SK-N-MC (cell line): ENCODE data around the gene AP3D1.

ENCODE experiments used
- DNase-seq: peaks from one replicate; pipeline ENCODE4 v3.0.0-alpha.2; 2011; ENCODE audit warnings: low read depth, low spot score
- H3K27ac ChIP-seq: fragments of 200-600 bp; sonication (generic); 2 replicates; pipeline ENCODE4 v1.5.1; 2016; ENCODE audit warnings: mixed run types
- H3K36me3 ChIP-seq: fragments of 200-600 bp; sonication (generic); 2 replicates; pipeline ENCODE4 v1.6.1; 2017; ENCODE audit warnings: antibody characterized with exemption, low read length, mixed read lengths; ENCODE audit not compliant: insufficient read depth
- H3K4me3 ChIP-seq: fragments of 200-600 bp; sonication (generic); 2 replicates; pipeline ENCODE4 v1.5.1; 2016
- H3K9ac ChIP-seq: fragments of 200-600 bp; sonication (generic); 2 replicates; pipeline ENCODE4 v1.8.0; 2017; ENCODE audit warnings: mixed run types, mixed read lengths; ENCODE audit not compliant: insufficient read length
- H3K9me3 ChIP-seq: fragments of 200-600 bp; sonication (generic); 2 replicates; pipeline ENCODE4 v1.6.1; 2017; ENCODE audit warnings: low read depth, mild to moderate bottlenecking, antibody characterized with exemption, low read length, moderate library complexity, mixed read lengths
- EZH2 ChIP-seq: fragments of 200-600 bp; sonication (generic); IDR thresholded peaks from one replicate; pipeline ENCODE4 v1.6.1; 2017; ENCODE audit warnings: antibody characterized with exemption
- FOXP2 ChIP-seq: optimal IDR thresholded peaks from 2 replicates; pipeline ENCODE3; 2011; ENCODE audit warnings: mild to moderate bottlenecking, moderate library complexity; ENCODE audit not compliant: insufficient read depth; ENCODE audit errors: extremely low read length, control extremely low read depth
- POLR2AphosphoS5 ChIP-seq: IDR thresholded peaks from 2 replicates; pipeline ENCODE4 v1.6.1; 2012; ENCODE audit warnings: mild to moderate bottlenecking, low read depth, low read length, borderline replicate concordance

The AP3D1 gene

DNA sequence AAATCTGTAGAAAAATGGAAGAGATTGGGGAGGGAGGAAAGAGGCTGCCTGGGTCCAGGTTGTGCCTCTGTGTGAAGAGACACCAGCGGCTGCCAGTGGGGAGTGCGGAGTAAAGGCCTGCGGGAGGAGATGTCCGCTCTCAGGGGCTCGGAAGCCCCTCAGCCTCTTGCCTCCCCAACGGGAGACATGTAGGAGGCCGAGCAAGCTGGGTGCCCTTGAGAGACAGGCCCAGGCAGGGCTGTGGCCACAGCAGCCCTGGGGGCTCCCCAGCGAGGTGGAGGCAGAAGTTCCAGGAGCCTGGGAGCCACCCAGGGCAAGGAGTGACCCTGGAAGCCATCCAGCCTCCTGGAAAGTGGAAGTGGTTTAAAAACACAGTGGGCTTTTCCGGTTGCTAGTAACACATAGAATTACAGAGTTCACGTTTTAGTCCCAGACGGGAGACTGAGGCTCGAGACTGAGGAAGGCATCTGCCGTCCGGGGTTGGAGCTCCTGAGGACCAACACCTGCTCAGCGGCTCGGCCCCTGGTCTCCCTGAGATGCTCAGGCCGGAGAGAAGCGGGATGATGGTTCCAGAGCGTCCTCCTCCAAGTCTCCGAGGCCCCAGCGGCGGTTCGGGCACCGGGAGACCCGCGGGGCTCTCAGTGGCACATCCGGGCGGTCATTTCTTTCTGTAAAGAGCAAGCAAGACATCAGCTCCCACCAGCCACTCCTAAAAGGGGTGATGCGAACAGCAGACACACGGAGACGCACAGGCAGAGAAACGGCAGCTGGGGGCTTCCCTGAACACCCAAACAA is 78.4 kb downstream of the AP3D1 start:
- TF ChIP-seq EZH2 (no peak), POLR2AphosphoS5 (no peak), FOXP2 (no peak)
- H3K36me3 ChIP-seq, result peaks cover 11% of the 10 kb centered on the region; the same call in 1 of the 2 replicates
- H3K9me3 ChIP-seq, result no peaks in the 10 kb centered on the region
- no peak overlapping the region for H3K9ac ChIP-seq
- no peak overlapping the region for H3K27ac ChIP-seq
- DNase-seq, result no peak
- no peak overlapping the region for H3K4me3 ChIP-seq

DNA sequence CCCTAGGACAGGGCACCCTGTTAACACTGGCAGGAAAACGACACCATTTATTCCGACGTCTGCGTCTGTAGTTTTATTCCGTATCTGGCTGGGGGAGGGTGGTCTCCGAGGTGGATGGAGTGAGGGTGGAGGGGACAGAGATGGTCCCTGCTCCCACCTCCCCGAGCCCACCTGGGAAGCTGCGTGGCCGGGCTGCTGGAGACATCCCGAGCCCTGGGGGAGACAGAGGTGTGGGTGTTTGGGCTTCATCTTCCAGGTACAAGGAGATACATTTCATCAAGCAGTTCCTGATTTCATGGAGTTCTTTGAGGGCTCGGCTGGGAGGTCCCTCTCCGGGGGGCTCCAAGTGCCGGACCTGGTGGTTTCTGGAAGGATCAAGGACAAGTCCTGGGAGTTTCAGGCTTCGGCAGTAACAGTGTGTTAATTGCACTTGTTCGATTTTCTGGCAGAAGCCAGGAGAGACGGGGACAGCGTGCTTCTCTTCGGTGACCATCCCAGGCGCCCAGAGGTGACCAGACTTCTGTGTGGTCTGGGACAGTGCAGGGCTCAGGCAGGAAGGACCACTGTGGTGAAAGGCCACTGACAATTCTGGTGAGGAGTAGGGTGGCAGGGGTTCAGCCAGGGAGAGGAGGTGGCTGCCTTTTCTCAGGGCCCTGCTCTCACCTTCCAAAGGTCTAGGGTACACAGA is 80.2 kb downstream of the AP3D1 start:
- no peak for TF ChIP-seq FOXP2
- TF ChIP-seq EZH2, result no peak
- no peak for TF ChIP-seq POLR2AphosphoS5
- no peaks in the 10 kb centered on the region for H3K9me3 ChIP-seq
- H3K36me3 ChIP-seq, result peaks cover 8% of the 10 kb centered on the region; the same call in 1 of the 2 replicates
- H3K9ac ChIP-seq, result no peak overlapping the region
- no peak overlapping the region for H3K27ac ChIP-seq
- H3K4me3 ChIP-seq, result no peak overlapping the region
- no peak for DNase-seq

DNA sequence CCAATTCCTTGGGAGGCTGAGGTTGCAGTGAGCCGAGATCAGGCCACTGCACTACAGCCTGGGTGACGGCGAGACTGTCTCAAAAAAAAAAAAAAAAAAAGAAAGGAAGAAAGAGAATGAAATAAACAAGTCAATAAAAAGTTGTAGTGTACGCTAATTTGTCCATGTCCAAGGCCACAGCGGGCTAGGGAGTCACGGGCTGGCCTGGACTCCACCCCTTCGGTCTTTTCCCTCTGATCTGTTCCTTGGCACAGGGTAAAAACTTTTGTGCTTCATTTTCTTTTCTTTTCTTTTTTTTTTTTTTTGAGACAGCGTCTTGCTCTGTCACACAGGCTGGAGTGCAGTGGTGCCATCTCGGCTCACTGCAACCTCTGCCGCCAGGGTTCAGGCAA is 80.9 kb downstream of the AP3D1 start:
- Histone ChIP-seq H3K27ac (no peak overlapping the region), H3K9ac (no peak overlapping the region), H3K36me3 (peaks cover 8% of the 10 kb centered on the region; the same call in 1 of the 2 replicates), H3K4me3 (no peak overlapping the region), H3K9me3 (no peaks in the 10 kb centered on the region)
- no peak for DNase-seq
- TF ChIP-seq FOXP2 (no peak), POLR2AphosphoS5 (no peak), EZH2 (no peak)

DNA sequence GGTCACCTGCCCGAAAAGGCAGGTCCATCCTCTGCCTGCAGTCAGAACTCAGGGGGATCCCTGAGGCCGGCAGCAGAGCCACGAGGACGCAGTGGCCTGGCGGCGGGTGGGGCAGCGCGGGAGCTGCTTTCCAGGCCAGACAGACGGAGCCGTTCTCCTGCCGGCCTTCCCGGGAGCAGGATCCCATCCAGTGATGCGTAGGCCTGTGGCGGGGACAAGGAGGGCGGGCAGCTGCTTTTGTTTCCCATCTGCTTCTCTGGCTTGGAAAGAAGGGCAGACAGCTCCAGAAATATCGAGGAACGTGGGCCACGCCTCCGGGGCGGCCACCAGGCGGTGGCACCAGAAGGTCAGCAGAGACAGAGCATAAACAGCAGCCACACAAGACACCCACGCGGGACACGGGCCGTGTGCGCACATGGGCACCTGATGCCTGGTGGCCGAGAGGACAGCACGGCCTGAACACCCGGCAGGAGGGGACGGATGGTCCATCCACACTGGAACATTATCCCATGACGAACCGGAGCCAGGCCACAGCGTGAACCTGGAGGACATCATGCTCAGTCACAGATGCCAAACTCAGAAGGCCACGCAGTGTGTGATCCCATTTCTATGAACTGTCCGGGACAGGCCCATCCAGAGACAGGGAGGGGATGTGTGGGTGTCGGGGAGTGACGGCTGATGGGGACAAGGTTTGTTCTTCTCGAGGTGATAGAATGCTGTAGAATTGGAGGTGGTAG is 86.4 kb downstream of the AP3D1 start:
- H3K27ac ChIP-seq, result no peak overlapping the region
- H3K4me3 ChIP-seq, result no peak overlapping the region
- DNase-seq, result no peak
- no peaks in the 10 kb centered on the region for H3K9me3 ChIP-seq
- no peak overlapping the region for H3K9ac ChIP-seq
- no peak for TF ChIP-seq POLR2AphosphoS5
- no peaks in the 10 kb centered on the region for H3K36me3 ChIP-seq

DNA sequence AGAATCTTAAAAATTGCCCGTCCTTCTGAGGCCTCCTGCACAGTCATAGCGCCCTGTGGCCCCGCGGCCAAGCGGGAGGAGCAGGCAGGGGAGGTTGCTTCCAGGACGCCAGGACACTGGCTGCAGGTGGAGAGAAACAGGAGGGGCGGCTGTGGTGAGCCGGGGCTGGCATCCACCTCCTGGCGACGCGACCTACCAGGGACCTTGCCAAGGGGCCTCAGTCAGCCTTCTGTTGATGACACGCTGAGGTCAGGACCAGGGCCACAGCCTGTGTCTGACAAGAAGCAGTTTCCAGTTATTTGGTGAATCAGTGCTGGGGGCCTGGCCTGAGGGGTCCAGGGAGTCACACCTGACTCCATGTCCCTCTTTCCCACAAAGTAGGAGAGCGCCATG is 87.0 kb downstream of the AP3D1 start:
- Histone ChIP-seq H3K9me3 (no peaks in the 10 kb centered on the region), H3K27ac (no peak overlapping the region), H3K36me3 (no peaks in the 10 kb centered on the region), H3K9ac (no peak overlapping the region), H3K4me3 (no peak overlapping the region)
- DNase-seq, result no peak
- TF ChIP-seq FOXP2 (no peak), EZH2 (no peak), POLR2AphosphoS5 (no peak)

DNA sequence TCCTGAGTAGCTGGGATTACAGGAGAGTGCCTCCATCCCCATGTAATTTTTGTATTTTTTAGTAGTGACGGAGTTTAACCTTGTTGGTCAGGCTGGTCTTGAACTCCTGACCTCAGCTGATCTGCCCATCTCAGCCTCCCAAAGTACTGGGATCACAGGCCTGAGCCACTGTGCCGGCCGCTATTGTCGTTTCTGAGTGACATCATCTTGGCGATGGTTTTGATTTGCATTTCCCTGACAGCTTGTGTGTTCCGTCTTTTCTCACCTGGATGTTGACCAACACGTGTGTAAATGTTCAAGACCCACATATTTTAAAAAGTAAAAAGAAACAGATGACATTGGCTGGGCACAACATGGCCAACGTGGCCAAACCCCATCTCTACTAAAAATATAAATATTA is 87.5 kb downstream of the AP3D1 start:
- TF ChIP-seq FOXP2 (no peak), POLR2AphosphoS5 (no peak), EZH2 (no peak)
- DNase-seq, result no peak
- H3K4me3 ChIP-seq, result no peak overlapping the region
- no peaks in the 10 kb centered on the region for H3K9me3 ChIP-seq
- H3K9ac ChIP-seq, result no peak overlapping the region
- no peak overlapping the region for H3K27ac ChIP-seq
- H3K36me3 ChIP-seq, result no peaks in the 10 kb centered on the region

DNA sequence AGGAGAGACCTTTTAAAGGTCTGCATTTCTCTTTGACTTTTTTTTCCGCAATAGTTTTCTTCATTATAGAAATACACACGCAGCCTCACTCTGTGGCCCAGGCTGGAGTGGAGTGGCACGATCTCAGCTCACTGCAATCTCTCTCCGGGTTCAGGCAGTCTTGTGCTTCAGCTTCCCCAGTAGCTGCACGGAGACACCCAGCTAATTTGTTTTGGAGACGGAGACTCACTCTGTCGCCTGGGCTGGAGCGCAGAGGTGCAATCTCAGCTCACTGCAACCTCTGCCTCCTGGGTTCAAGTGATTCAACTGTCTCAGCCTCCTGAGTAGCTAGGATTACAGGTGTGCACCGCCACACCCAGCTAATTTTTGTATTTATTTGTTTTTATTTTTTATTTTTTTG is 88.6 kb downstream of the AP3D1 start:
- Histone ChIP-seq H3K9me3 (no peaks in the 10 kb centered on the region), H3K36me3 (no peaks in the 10 kb centered on the region), H3K4me3 (no peak overlapping the region; the same call in 1 of the 2 replicates), H3K27ac (peak overlapping the region; percentile 54), H3K9ac (no peak overlapping the region)
- DNase-seq, result no peak
- no peak for TF ChIP-seq FOXP2
- no peak for TF ChIP-seq EZH2
- TF ChIP-seq POLR2AphosphoS5, result no peak

DNA sequence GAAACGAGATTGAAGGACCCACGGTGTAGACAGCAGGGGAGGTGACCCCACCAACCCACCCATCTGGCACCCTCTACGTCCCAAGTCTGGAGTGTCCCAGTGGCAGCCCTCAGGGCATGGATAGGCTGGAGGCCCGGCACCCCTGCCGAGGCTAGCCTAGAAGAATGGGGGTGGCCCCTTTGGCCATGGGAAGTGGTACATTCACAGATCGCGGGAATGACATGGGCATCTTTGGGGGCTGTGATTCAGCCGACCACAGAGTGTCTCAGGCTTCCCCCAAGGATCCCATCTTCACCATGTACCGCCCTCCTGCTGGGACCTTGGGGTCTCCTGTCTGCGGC is 89.0 kb downstream of the AP3D1 start:
- Histone ChIP-seq H3K36me3 (no peaks in the 10 kb centered on the region), H3K9ac (peak overlapping the region; percentile 88), H3K4me3 (peak overlapping the region; percentile 97), H3K9me3 (no peaks in the 10 kb centered on the region), H3K27ac (peak overlapping the region; percentile 93)
- no peak for DNase-seq
- TF ChIP-seq POLR2AphosphoS5, result no peak
- no peak for TF ChIP-seq FOXP2
- no peak for TF ChIP-seq EZH2
